ENCODE data around the gene MGST3. TPM values are rescaled to one million over a fixed set of nuclear protein-coding genes. Genes with fewer than 3 reads are reported as not detected.
"Not testable (repeated sequence)": the region's sequence is repeated elsewhere in the genome, so short reads cannot be mapped to it uniquely, and the experiment has no call there.

Gene MGST3
- polyA plus RNA-seq, 1 of the 3 experiments (the other 2 are of a cell fraction), result 270 TPM

DNA sequence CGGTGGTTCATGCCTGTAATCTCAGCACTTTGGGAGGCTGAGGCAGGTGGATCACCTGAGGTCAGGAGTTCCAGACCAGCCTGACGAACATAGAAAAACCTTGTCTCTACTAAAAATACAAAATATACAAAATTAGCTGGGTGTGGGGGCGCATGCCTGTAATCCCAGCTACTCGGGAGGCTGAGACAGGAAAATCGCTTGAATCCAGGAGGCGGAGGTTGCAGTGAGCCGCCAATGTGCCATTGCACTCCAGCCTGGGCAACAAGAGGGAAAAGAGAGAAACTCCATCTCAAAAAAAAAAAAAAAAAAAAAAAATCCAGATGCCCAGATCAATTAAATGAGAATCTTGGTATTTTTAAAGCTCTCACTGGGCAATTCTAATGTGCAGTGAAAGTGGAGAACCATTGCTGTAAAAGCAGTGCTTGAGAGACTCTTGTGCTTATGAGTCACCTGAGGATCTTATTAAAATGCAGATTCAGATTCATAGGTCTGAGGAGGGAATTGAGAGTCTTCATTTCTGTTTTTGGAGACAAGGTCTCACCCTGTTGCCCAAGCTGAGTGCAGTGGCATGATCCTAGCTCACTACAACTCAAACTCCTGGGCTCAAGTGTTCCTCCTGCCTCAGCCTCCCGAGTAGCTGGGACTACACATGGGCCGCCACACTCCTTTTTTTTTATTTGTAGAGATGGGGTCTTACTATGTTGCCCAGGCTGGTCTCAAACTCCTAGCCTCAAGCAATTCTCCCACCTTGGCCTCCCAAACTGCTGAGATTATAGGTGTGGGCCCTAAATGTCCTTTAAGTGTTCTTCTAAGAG is 27.9 kb downstream of the MGST3 start:
- H3K9me3 ChIP-seq; H3K9ac ChIP-seq; H4K20me1 ChIP-seq (ENCODE audit: insufficient read depth); H2AFZ ChIP-seq (ENCODE audit: low read depth); H3K79me2 ChIP-seq (ENCODE audit: insufficient read depth); H3F3A ChIP-seq (replicated peaks; ENCODE audit: insufficient read depth); H3K4me2 ChIP-seq; H3K4me1 ChIP-seq (ENCODE audit: control insufficient read depth in 1 of 2, insufficient read depth in 2 of 2, low read depth in 1 of 2, low read length in 1 of 2); H3K27me3 ChIP-seq (ENCODE audit: insufficient read depth); DNase-seq; H3K9me2 ChIP-seq; H3K4me3 ChIP-seq (ENCODE audit: low read depth in 2 of 2, low read length in 1 of 2); POLR2A ChIA-PET; H3K27ac ChIP-seq (ENCODE audit: low read depth in 2 of 2, low read length in 1 of 2): not testable (repeated sequence)
- CTCF ChIA-PET, result interaction anchor here (1.1 kb wide), 2 partner anchors 255 to 838 kb away, joined by 3 to 4 read pairs; no protein-coding TSS in a partner anchor
- peaks cover 29 to 53% of the 10 kb centered on the region in 2 experiments for H3K36me3 ChIP-seq (replicated peaks in 1 of 2; ENCODE audit: control insufficient read depth in 1 of 2, insufficient read depth in 2 of 2, low read length in 1 of 2)
- 97% methylated on average over 9 of the region's 9 CpGs for WGBS (ENCODE audit: low lambda C conversion rate)

DNA sequence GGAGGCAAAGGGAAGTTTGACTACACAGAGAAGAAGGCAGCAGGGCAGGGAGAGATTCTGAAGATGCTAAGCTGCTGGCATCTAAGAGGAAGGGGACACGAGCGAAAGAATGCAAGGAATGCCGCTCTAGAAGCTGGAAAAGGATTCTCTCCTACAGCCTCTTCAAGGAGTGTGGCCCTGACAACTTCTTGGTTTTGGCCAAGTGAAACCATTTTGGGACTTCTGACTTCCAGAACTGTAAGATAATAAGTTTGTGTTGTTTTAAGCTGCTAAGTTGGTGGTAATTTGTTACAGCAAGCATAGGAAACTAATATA is 28.5 kb downstream of the MGST3 start:
- Histone ChIP-seq H2AFZ (ENCODE audit: low read depth) (no peak overlapping the region), H4K20me1 (ENCODE audit: insufficient read depth) (no peaks in the 10 kb centered on the region), H3F3A (replicated peaks; ENCODE audit: insufficient read depth) (no peaks in the 10 kb centered on the region), H3K27ac (ENCODE audit: low read depth in 2 of 2, low read length in 1 of 2) (no peak overlapping the region), H3K4me3 (ENCODE audit: low read depth in 2 of 2, low read length in 1 of 2) (no peak overlapping the region), H3K4me2 (no peak overlapping the region), H3K9me2 (no peaks in the 10 kb centered on the region), H3K4me1 (ENCODE audit: control insufficient read depth in 1 of 2, insufficient read depth in 2 of 2, low read depth in 1 of 2, low read length in 1 of 2) (peaks cover 0 to 7% of the 10 kb centered on the region in 2 experiments; a peak in 2 of 4 replicates), H3K27me3 (ENCODE audit: insufficient read depth) (no peaks in the 10 kb centered on the region), H3K9me3 (no peaks in the 10 kb centered on the region), H3K36me3 (replicated peaks in 1 of 2; ENCODE audit: control insufficient read depth in 1 of 2, insufficient read depth in 2 of 2, low read length in 1 of 2) (peaks cover 29 to 55% of the 10 kb centered on the region in 2 experiments), H3K9ac (no peak overlapping the region), H3K79me2 (ENCODE audit: insufficient read depth) (no peaks in the 10 kb centered on the region)
- no peak for DNase-seq
- WGBS (ENCODE audit: low lambda C conversion rate), result 84% methylated on average over 3 of the region's 3 CpGs
- CTCF ChIA-PET, result interaction anchor here (0.6 kb wide), 1 partner anchor 33 kb away, joined by 3 read pairs; no protein-coding TSS in a partner anchor
- POLR2A ChIA-PET, result no interaction called here
- TF ChIP-seq, protein P1, sequence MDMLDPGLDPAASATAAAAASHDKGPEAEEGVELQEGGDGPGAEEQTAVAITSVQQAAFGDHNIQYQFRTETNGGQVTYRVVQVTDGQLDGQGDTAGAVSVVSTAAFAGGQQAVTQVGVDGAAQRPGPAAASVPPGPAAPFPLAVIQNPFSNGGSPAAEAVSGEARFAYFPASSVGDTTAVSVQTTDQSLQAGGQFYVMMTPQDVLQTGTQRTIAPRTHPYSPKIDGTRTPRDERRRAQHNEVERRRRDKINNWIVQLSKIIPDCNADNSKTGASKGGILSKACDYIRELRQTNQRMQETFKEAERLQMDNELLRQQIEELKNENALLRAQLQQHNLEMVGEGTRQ (IDR thresholded peaks at IDR 0.05; ENCODE audit: borderline replicate concordance, low read depth, low read length), result no peak
- TF ChIP-seq, protein P2, sequence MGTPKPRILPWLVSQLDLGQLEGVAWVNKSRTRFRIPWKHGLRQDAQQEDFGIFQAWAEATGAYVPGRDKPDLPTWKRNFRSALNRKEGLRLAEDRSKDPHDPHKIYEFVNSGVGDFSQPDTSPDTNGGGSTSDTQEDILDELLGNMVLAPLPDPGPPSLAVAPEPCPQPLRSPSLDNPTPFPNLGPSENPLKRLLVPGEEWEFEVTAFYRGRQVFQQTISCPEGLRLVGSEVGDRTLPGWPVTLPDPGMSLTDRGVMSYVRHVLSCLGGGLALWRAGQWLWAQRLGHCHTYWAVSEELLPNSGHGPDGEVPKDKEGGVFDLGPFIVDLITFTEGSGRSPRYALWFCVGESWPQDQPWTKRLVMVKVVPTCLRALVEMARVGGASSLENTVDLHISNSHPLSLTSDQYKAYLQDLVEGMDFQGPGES (IDR thresholded peaks at IDR 0.05; ENCODE audit: low read depth, low read length), result no peak
- TF ChIP-seq MEF2A (IDR thresholded peaks at IDR 0.05; ENCODE audit: borderline replicate concordance, low read depth), result no peak
- no peak for TF ChIP-seq RXRA (IDR thresholded peaks at IDR 0.05; ENCODE audit: borderline replicate concordance, low read depth)
- TF ChIP-seq, protein P3, sequence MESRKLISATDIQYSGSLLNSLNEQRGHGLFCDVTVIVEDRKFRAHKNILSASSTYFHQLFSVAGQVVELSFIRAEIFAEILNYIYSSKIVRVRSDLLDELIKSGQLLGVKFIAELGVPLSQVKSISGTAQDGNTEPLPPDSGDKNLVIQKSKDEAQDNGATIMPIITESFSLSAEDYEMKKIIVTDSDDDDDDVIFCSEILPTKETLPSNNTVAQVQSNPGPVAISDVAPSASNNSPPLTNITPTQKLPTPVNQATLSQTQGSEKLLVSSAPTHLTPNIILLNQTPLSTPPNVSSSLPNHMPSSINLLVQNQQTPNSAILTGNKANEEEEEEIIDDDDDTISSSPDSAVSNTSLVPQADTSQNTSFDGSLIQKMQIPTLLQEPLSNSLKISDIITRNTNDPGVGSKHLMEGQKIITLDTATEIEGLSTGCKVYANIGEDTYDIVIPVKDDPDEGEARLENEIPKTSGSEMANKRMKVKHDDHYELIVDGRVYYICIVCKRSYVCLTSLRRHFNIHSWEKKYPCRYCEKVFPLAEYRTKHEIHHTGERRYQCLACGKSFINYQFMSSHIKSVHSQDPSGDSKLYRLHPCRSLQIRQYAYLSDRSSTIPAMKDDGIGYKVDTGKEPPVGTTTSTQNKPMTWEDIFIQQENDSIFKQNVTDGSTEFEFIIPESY (IDR thresholded peaks at IDR 0.05; ENCODE audit: borderline replicate concordance, low read depth), result no peak
- no peak for TF ChIP-seq RAD21 (IDR thresholded peaks at IDR 0.05; ENCODE audit: low read length)
- TF ChIP-seq EP300 (IDR thresholded peaks at IDR 0.05; ENCODE audit: borderline replicate concordance in 1 of 2, low read depth in 1 of 2, low read length in 1 of 2), result no peak
- TF ChIP-seq, protein P4, sequence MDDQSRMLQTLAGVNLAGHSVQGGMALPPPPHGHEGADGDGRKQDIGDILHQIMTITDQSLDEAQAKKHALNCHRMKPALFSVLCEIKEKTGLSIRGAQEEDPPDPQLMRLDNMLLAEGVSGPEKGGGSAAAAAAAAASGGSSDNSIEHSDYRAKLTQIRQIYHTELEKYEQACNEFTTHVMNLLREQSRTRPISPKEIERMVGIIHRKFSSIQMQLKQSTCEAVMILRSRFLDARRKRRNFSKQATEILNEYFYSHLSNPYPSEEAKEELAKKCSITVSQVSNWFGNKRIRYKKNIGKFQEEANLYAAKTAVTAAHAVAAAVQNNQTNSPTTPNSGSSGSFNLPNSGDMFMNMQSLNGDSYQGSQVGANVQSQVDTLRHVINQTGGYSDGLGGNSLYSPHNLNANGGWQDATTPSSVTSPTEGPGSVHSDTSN (IDR thresholded peaks at IDR 0.05), result no peak
- TF ChIP-seq, protein P5, sequence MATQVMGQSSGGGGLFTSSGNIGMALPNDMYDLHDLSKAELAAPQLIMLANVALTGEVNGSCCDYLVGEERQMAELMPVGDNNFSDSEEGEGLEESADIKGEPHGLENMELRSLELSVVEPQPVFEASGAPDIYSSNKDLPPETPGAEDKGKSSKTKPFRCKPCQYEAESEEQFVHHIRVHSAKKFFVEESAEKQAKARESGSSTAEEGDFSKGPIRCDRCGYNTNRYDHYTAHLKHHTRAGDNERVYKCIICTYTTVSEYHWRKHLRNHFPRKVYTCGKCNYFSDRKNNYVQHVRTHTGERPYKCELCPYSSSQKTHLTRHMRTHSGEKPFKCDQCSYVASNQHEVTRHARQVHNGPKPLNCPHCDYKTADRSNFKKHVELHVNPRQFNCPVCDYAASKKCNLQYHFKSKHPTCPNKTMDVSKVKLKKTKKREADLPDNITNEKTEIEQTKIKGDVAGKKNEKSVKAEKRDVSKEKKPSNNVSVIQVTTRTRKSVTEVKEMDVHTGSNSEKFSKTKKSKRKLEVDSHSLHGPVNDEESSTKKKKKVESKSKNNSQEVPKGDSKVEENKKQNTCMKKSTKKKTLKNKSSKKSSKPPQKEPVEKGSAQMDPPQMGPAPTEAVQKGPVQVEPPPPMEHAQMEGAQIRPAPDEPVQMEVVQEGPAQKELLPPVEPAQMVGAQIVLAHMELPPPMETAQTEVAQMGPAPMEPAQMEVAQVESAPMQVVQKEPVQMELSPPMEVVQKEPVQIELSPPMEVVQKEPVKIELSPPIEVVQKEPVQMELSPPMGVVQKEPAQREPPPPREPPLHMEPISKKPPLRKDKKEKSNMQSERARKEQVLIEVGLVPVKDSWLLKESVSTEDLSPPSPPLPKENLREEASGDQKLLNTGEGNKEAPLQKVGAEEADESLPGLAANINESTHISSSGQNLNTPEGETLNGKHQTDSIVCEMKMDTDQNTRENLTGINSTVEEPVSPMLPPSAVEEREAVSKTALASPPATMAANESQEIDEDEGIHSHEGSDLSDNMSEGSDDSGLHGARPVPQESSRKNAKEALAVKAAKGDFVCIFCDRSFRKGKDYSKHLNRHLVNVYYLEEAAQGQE (IDR thresholded peaks at IDR 0.05; ENCODE audit: low read depth, low read length), result no peak
- no peak for TF ChIP-seq RCOR1 (IDR thresholded peaks at IDR 0.05; ENCODE audit: low read length)
- no peak for TF ChIP-seq GATA2 (CRISPR knock-in tag; IDR thresholded peaks at IDR 0.05)
- TF ChIP-seq MXI1 (IDR thresholded peaks at IDR 0.05; ENCODE audit: low read depth, low read length), result no peak
- no peak for TF ChIP-seq NFIC (IDR thresholded peaks at IDR 0.05; ENCODE audit: borderline replicate concordance)
- TF ChIP-seq ELF1 (IDR thresholded peaks at IDR 0.05), result no peak
- TF ChIP-seq EZH2phosphoT487 (IDR thresholded peaks at IDR 0.05; ENCODE audit: borderline replicate concordance, low read depth), result no peak
- TF ChIP-seq RFX5 (IDR thresholded peaks at IDR 0.05; ENCODE audit: low read length), result no peak
- TF ChIP-seq, protein P6, sequence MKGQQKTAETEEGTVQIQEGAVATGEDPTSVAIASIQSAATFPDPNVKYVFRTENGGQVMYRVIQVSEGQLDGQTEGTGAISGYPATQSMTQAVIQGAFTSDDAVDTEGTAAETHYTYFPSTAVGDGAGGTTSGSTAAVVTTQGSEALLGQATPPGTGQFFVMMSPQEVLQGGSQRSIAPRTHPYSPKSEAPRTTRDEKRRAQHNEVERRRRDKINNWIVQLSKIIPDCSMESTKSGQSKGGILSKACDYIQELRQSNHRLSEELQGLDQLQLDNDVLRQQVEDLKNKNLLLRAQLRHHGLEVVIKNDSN (IDR thresholded peaks at IDR 0.05; ENCODE audit: borderline replicate concordance, low read depth), result no peak
